Forelimb muscle (tissue), 1 donor: ENCODE measurements around the gene NCK2. TPM values are rescaled to one million over a fixed set of nuclear protein-coding genes. Genes with fewer than 3 reads are reported as not detected.

Source experiments
- DNase-seq: peaks from one replicate; pipeline ENCODE4 v3.0.0-alpha.2; 2013; ENCODE audit warnings: low read depth
- polyA plus RNA-seq: library from polyadenylated mRNA; unstranded; fragments of 120-200 nt; gene quantifications from one replicate; pipeline ENCODE4 v1.2.1, GENCODE V29; 2013; ENCODE audit not compliant: insufficient read length

NCK2 gene
- polyA plus RNA-seq, result 72.5 TPM

DNA sequence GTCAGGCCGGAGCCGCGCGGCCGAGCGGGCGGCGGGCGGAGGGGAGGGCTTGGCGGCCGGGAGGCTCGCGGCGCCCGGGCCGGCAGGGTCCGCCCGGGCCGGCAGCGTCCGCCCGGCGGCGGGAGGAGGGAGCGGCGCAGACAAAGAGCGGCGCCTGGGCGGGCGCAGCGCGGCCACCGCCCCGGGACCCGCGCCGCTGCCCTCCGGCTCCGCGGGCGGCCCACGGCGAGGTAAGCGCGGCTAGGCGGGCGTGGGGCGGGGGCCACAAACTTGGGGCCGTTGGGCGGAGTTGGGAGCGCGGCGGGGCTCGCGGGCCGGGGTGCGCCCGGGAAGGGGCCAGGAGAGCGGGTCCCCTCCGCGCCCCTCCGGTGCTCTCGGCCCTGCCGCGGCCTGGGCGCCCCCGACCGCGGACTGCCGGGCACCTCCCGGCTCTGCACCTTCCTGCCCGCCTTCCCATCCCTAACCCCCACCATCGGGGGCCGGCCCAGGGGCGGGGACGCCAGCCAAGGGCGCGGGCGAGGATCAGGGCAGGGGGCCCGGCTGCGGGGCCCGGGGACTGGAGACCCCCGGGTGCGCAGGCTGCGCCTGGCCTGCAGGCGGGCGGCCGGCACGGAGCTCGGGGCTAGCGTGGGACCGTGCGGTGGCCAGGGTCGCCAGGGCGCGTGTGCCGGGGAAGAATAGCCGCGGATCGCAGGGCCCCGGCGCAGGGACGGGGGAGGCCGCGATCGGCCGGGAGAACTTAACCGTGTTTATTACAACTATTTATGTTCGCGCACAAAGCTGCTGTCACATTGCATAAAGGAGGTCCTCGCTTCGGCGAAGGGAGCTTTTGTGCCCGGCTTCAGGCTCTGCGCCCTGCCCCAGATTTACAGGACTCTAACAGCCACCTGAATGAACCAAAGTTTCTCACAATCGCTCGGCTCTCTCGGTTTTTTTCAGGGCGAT lies at the start of gene NCK2:
NCK2 (plus strand) TSS at position 4 of the 945 bp plus-strand sequence. CDS start 110,152 bp downstream, outside the sequence.
- no peak for DNase-seq

DNA sequence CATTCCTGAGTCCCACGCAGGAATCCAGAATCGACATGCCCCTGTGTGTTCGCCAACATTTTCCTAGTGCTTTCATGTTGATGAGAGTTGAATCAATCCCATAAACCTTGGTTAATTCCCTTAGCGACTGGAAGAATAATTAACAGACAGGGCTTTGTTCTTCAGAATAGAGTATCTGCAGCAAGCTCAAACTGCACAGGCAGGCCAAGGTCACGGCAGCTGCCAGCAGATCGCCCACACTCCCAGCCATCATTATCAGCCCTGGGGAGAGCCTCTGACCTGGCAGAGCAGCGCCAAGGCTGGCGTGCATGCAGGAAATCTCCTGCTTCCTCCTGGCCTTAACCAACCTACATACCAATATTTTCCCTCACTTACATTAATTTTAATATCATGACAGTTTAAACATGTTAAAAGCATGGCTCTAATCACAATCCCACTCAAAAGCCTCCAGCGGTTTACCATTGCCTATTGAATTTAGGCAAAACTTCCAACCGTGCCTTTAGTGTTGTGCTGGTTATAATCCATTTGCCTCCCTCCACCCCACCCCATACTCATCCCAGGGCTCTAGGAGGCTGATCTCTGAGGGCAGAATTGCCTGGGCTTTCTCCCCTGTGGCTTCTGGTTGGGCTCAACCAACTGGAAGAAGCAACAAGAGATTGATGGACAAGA lies 46.8 kb upstream of the NCK2 start:
- DNase-seq, result no peak

DNA sequence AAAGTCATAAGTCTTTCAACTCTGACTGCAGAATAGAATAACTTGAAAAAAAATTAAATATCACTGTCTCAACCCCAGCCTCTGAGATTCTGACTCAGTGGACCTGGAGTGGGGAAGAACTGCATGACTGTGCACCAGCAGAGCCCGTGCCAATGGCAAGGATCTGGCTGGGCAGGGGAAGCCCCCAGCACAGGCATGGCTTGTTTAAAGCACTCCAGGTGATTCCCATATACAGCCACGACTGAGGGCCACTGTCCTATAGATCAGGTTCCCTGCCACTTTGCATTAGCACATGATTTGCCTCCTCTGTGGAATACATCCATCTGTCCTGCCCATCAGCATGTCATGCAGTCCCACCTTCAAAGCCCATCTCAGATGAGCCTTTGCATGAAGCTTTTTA lies 45.9 kb upstream of the NCK2 start:
- DNase-seq, result no peak

DNA sequence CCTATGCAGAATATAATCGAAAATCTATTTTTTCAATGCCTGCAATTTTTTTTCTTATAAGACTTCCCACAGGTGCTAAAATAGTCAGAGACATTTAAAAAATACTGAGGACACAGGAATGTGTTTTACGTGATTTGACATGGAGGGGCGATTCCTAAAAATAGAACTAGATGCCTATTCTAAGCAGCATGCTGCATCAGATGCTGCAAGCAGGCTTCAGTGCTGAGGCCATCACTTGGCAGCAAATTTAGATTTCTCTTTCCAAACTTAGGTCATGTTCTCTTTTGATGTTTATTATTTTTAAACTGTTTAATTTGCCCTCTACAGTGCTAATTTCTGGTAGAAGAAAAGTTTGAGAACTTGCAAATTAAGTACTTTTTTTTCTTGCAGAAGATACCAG lies 43.7 kb upstream of the NCK2 start:
- DNase-seq, result no peak

DNA sequence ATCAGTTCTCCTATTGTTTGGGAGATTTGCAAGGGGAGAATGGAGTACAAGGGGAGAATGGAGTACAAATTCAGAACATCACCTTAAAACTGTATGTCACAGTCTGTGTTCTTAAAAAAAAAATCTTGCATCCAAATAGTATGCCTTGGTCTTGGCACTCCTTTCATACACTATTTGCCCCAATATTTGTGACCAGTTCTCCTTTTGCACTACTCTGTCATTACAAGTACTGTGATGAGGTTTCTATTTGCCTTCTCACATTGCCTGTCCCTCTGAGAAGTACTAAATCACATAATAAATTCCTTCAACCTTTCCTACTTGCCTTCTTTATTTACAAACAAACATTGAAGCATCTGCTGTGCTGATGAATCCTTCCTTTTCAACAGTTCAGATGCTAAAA lies 36.0 kb upstream of the NCK2 start:
- DNase-seq, result no peak

DNA sequence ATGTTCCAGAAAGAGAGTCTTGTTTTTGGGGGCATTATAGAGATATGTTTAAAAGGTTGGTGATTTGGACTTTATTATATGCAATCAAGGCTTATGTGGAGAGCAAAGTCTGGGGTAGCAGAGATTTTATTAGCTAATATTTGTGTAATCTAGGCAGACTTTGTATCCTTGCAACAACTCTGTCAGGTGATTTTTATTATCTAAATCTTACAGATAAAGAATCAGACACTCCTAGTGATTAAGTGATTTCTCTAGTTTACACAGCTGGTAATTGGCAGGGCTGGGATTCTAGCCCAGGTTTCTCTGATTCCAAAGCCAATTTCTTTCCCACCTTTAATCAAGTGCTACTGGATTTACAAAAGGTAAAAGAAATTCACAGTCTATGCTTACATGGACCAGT lies 33.3 kb upstream of the NCK2 start:
- DNase-seq, result no peak

DNA sequence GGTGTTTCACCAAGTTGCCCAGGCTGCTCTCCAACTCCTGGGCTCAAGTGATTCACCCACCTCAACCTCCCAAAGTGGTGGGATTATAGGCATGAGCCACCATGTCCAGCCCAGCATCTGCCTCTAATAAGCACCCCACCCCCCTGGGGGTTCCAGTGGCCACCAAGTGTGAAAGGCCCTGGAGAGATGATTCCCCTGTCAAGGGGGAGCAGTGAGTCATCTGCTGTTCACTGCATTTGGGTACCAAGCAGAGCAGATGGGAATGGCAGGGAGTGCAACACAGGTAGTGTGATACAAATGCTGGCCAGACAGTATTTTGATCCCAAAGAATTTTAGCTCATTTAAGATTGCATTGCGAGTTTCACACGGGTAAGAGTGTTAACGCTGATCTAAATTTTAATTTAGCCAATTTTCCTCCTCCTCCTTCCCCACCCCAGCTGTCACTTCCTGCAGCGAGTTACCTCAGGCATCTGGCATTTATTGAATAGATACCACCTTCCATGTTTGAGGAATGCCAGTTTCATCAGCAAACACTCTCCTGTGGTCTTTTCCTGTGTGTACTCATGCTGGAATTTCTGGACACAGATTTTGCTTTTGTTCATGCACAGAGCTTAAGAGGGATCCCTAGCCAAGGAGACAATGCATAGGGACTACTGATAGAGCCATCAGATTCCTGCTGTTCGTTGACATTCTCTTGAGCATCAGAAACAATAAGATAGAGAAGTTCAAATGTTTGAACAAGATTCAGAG lies 32.4 kb upstream of the NCK2 start:
- DNase-seq, result no peak

DNA sequence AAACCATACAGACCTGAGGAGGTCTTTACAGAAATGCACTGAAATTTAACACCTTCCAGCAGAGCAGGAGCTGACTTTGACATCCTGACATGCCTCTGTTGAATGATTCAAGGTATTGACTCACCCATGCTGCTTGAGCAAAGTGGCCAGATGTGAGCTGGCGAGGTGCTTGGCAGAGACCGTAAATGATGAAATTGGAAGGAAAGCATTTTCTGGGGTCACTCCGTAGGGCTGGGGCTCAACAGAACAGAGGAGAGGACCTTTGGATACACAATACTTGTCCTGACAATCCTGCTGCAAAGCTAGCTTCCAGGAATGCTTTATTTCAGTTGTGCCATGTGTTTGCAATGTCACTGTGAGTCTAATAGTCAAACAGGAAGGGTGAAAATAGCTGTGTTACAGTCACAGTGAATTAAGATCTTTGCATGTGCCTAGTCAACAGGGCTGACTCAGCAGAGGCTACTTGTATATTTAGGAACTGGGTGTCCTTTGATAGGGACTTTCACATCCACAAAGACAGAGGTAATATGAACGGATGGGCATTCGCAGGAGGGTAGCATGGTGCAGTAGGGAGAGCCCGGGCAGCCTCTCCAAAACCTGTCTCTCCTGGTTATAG lies 31.6 kb upstream of the NCK2 start:
- DNase-seq, result peak; percentile 6

DNA sequence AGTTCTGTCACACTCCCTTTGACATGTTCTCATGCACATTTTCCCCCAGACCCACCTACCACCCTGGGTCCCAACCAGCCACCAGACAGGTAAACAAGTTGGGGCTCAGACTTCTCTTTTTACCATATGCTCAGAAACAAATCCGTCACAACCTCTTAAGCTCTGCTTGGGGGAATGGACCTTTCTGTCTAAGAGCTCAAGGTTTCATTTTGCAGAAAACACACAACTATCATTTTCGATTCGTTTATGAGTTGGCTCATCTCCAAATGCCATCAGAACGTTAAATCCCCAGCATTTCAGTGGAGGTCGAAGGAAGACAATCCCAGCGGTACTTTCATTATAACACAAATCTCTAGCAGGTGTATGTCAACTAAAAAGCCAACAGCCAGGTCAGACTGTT lies 30.6 kb upstream of the NCK2 start:
- DNase-seq, result no peak

DNA sequence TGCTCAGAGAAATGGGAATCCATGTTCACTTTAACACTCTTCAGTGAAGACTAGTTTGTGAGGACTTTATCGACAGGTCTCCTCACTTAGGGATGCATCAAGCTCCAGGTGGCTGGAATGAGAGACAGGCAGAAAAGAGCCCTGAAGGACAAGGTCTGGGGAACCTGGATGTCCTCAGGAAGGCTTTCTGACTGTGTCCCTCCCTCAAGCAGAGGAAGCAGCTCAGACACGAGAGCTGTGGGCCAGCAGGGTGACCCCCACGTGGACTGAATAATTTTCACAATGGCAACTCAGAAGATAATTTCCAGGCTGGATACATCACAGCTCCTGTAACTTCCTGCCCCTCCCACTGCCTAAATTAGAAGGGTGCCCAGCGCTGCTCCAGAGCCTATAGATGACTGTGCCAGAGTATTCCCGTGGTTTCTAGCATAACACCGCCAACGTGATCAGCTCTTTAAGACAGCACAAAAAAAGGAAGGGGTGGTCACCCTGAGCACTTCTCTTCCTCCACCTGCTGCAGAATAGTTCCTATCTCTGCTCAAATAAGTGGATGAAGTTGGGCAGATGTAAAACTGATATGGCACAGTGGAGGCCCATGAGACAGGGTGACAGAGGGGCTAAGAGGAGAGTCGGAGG lies 25.7 kb upstream of the NCK2 start:
- no peak for DNase-seq

DNA sequence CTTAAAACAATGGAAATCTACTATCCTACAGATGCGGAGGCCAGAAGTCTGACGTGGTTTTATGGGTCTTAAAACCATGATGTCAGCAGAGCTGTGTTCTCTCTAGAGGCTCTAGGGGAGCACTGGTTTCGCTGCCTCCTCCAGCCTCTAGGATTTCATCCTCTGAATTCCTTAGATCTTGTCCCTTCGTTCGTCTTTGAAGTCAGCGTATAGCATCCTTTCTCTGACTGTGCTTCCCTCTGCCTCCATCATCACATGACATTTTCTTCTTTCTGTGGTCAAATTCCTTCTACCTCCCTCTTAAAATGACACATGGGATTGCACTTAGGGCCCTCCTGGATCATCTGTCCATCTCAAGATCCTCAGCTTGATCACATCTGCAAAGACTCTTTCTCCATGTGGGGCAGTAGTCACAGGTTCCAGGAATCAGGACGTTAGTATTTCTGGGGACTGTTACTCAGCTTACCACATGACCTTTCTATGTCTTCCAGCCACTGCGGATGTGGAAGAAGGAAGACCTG lies 22.7 kb upstream of the NCK2 start:
- no peak for DNase-seq

DNA sequence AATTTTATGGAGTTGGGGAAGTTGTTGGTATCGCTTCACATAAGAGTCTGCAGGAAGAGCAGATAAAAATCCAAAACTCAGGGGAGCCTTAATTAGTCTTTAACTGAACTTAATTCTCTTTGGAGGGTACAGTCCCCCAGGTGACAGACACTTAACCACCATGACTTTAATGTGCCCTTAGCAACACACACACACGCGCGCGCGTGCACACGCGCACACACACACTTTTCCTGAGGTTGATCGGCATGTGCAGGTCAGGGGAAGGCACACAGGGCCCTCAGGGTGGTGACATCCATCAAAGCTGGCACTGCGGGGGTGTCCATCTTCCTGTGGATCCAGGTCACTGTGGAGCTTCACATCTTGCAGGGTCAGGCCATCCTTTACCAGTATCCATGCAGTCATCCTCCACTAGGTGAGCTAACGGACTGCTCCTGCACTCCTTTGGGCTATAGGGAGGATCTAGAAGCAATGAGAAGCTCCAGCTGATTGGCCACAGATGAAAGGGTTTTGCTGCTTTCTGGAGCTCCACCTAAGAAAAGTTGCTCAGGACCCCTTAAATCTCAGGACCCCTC lies 21.9 kb upstream of the NCK2 start:
- DNase-seq, result no peak

DNA sequence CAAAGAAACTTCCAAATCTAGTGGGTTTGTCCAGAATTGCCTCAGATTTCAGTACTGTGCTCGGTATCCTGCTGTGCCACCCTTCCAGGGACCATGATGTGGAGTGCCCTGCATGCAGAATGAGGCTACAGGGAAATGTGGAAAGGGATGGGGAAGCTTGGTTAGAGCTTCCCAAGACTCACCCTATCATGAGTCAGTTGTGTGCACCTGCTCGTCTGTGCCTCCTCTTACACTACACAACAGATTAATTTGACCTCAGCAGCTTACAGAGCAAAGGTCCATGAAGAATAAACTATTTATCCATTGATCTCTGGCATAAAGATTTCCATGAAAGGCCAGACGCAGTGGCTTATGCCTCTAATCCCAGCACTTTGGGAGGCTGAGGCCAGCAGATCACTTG lies 21.3 kb upstream of the NCK2 start:
- no peak for DNase-seq

DNA sequence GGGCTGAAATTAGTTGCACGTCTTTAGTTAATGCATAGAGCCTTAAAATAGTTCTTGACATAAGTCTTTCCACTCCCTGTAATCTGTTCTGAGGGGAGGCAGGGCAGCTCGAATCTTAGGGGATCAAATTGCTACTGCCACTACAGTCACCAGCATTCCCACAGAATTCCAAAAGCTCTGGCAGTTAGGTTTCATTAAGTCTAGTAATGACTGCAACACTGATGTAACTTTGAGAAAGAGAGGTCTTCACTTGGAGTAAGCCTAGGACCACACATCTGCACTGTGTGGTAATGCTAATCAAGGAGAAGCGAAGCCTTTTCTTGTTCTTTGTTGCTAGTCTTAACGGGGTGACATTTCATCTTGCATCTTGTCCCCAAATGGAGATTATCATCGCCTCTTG lies 19.3 kb upstream of the NCK2 start:
- DNase-seq, result no peak

DNA sequence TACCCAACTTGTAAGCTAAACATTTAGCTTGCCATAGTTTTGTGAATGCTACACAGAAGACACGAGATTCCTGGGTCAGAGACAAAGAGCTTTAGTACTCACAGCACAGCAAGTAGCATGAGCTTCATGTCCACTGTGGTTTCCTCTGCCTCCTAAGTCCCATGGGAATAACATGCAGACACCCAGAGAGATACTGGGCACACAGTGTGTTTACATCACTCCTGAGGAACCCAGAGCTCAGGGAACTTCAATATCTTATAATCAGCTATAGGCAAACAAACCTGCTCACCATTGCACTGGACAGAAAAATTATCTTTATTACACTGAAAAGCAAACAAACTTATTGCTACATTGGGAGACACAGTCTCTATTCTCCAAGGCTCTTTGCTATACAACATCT lies 14.5 kb upstream of the NCK2 start:
- DNase-seq, result no peak

DNA sequence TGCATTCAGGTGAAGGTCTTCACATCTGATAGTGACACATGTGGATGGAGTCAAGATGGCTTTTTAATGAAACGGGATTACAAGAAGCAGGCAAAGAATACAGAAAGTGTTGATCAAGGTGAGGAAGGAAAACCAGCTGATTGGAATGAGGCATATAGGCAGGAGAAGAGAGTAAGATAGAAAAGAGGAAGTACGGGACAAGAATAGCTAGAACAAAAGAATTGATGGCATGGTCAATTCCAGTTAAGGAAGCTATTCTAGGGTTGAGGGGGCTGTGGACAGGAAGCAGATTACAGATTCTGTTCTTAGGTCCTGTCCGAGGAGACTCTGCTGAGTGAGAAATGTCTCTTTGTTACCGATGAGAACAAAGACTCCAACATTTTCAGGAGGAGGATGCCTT lies 13.2 kb upstream of the NCK2 start:
- DNase-seq, result no peak

DNA sequence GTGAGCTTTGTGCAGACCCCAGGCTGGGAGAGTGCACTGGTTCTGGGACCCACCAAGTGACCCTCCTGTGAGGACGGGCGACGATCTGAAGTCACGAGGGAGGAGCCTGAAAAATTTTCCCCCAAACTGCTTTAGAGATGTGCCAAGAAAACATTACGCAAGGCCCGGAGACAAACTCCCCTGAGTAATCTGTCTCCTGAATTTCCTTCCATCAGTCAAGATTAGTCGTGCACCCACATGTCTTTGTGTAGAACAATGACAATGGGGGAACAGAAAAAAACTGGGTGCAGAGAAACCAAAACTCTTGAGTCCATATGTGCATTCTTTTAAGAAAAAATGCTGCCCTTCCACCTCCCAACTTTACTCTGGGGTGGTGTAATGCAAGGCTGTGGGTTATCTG lies 12.6 kb upstream of the NCK2 start:
- DNase-seq, result no peak

DNA sequence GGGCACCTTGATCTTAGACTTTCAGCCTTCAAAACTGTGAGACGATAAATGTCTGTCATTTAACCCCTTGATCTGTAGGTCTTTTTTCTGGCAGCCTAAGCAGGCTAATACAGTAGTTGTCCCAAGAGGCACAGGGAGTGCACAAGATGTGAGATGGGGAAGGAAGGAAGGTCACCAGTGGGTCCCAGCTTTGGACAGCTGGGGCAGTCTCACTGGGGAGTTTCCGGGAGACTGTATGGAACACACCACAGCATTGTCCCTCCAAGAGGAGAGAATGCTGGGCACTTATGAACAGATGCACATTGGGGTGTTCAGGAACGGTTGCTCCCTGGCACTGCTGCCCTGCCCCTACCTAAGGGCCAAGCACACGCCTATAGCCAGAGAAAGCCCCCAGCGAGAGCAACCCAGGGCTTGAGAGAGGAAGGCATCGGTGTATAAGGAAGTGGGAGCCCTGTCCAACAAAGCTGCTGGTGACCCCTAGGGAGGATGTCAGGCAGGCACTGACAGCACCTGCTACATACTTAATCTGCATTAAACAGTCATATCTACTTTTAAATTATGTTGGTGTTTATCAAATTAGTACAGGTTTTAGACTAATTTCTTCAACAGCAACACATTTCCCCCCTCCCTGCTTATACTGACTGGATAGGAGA lies 11.6 kb upstream of the NCK2 start:
- no peak for DNase-seq

DNA sequence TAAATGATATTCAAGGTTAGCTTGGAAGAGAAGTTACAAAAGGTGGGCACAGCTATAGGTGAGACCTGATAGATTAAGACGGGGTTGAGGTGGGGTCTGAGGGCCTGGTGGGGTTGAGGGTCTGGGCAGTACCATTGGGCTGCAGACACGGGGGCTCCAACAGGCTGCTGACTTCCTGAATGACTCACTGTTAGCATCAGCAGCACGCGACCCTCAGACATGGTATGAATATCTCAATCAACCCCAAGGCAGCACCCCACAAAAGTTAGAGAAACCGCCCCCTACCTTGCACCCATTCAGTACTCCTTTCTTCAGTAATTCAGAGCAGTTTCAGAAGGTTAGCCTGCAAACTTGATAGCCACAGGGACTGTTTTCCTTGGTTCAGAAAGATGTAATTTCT lies 10.8 kb upstream of the NCK2 start:
- DNase-seq, result no peak

DNA sequence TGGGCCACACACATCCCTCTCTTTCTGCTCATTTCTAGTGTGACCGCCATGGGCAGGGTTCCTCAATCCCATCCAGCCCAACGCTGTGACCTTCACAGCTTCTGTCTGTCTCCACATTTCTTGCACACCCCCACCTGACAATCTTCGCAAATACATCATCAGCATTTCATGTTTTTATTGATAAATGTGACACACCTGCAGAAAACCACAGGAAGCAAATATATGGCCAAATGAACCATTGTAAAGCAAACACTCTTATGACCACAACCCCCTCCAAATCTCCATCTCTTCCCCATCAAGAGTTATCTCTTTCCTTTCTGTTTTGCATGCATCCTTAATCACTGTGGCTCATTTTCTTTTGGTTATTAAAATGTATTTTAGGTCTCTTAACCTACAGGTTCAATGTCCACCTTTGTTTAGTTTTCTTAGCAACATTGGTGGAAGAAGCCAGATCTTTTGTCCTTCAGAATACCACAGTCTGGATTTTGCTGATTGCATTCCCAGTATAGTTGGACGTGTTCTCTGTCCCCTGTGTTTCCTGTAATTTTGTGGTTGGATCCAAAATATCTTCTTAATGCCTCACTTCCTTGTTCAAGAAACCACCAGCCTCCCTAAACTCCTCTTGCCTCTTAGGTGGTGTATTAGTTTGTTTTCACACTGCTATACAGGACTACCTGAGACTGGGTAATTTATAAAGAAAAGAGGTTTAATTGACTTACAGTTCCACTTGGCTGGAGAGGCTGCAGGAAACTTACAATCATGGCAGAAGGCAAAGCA lies 9.8 kb upstream of the NCK2 start:
- no peak for DNase-seq
